ENCODE data around the gene CRB1.

CRB1 gene

GRCh38 chr1:197464044-197464443 is 196.0 kb downstream of the CRB1 start:
- DNase-seq (ENCODE audit: extremely low spot score) = no peak
- POLR2A ChIA-PET = no interaction called here
- CTCF ChIA-PET = no interaction called here
- TF ChIP-seq NFRKB (IDR thresholded peaks at IDR 0.05) (no peak), CTBP1 (IDR thresholded peaks at IDR 0.05; ENCODE audit: borderline replicate concordance) (no peak), FOXM1 (IDR thresholded peaks at IDR 0.05; ENCODE audit: borderline replicate concordance) (no peak), L3MBTL2 (conservative IDR thresholded peaks at IDR 0.05) (no peak), TARDBP (IDR thresholded peaks at IDR 0.05) (no peak), SUZ12 (IDR thresholded peaks at IDR 0.05) (no peak), ARNT (IDR thresholded peaks at IDR 0.05) (no peak)

DNA sequence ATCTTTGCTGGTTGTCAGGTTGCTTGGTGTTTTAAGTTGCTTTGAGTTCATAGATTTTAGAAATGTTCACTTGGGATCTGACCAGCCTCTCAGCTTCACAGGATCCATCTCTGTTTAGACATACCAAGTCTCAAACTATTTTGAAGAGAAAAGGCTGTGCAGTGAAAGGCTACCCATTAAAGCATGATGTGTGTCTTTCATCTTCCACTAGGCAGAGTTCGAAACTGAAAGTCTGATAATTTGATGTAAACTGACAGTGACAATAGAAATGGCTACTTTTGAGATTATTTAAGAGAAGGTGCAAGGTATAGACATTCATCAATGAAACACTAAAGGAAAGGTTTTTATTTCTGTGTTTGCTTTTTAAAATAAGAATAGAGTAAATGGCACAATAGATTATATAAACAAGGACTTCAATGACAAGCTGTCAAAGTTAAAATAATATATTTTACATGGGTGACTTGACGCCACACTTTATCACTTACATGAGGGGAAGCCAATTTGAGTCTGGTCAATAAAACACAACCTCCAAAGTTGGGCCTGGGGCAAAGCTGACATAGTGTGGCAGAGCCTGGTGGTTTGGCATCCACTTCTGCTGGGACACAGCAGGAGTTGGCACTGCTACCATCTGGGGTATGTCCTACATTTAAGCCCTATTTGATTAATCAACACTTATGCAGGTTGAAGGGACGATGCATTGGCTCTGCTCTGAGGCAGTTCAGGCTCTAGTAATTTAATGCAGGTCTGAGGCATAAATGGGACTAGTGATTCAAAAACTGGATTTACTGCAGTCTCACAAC is 197.7 kb downstream of the CRB1 start:
- no peak for TF ChIP-seq FOXM1 (IDR thresholded peaks at IDR 0.05; ENCODE audit: borderline replicate concordance)
- TF ChIP-seq FOXA1 (IDR thresholded peaks at IDR 0.05) = no peak
- TF ChIP-seq PKNOX1 (IDR thresholded peaks at IDR 0.05) = peak; percentile 40; the same call in 1 of the 2 replicates
- TF ChIP-seq HDGF (IDR thresholded peaks at IDR 0.05; ENCODE audit: borderline replicate concordance) = no peak
- ChIA-PET CTCF (no interaction called here), POLR2A (no interaction called here)
- no peak for DNase-seq (ENCODE audit: extremely low spot score)

GRCh38 chr1:197466813-197467212 is 198.8 kb downstream of the CRB1 start:
- DNase-seq (ENCODE audit: extremely low spot score) = no peak
- TF ChIP-seq CTBP1 (IDR thresholded peaks at IDR 0.05; ENCODE audit: borderline replicate concordance) = peak; percentile 7; the same call in 1 of the 2 replicates
- TF ChIP-seq L3MBTL2 (conservative IDR thresholded peaks at IDR 0.05) = no peak
- peak; percentile 80 for TF ChIP-seq PKNOX1 (IDR thresholded peaks at IDR 0.05)
- no peak for TF ChIP-seq FOXK2 (IDR thresholded peaks at IDR 0.05)
- POLR2A ChIA-PET = no interaction called here
- CTCF ChIA-PET = no interaction called here

DNA sequence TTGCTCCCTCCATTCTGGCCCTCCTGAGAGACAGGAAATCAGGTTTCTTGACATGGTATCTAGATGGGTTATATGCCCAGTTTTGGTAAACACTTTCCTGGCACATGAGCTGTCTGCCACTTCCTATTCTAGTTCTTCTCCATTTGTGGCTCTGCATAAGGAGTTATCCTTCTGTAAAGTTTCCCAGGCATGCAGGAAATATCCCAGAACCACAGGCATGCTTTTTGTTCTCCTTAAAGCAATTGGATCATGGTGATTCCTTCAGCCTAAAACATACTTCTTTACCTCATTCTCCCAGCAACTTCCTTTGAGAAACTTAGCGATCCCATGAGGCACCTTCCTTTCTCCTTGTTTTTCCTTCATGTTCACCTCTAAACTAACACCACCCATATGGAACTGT is 199.8 kb downstream of the CRB1 start:
- ChIA-PET CTCF (no interaction called here), POLR2A (no interaction called here)
- no peak for TF ChIP-seq FOXM1 (IDR thresholded peaks at IDR 0.05; ENCODE audit: borderline replicate concordance)
- TF ChIP-seq HDGF (IDR thresholded peaks at IDR 0.05; ENCODE audit: borderline replicate concordance) = no peak
- TF ChIP-seq ELF4 (IDR thresholded peaks at IDR 0.05) = no peak
- no peak for TF ChIP-seq PKNOX1 (IDR thresholded peaks at IDR 0.05)
- no peak for TF ChIP-seq LEF1 (IDR thresholded peaks at IDR 0.05; ENCODE audit: borderline replicate concordance)
- TF ChIP-seq L3MBTL2 (conservative IDR thresholded peaks at IDR 0.05) = no peak
- no peak for TF ChIP-seq ARNT (IDR thresholded peaks at IDR 0.05)
- no peak for TF ChIP-seq FOXK2 (IDR thresholded peaks at IDR 0.05)
- no peak for TF ChIP-seq SP1 (IDR thresholded peaks at IDR 0.05)
- no peak for TF ChIP-seq TARDBP (IDR thresholded peaks at IDR 0.05)
- TF ChIP-seq SUZ12 (IDR thresholded peaks at IDR 0.05) = no peak
- TF ChIP-seq CTBP1 (IDR thresholded peaks at IDR 0.05; ENCODE audit: borderline replicate concordance) = no peak
- no peak for DNase-seq (ENCODE audit: extremely low spot score)

GRCh38 chr1:197468543-197469175 is 200.6 kb downstream of the CRB1 start:
- ChIA-PET POLR2A (no interaction called here), CTCF (no interaction called here)
- DNase-seq (ENCODE audit: extremely low spot score) = no peak
- TF ChIP-seq FOXA1 (IDR thresholded peaks at IDR 0.05) (no peak), CTBP1 (IDR thresholded peaks at IDR 0.05; ENCODE audit: borderline replicate concordance) (no peak), ARNT (IDR thresholded peaks at IDR 0.05) (no peak), SUZ12 (IDR thresholded peaks at IDR 0.05) (no peak), ZNF384 (IDR thresholded peaks at IDR 0.05) (no peak), PKNOX1 (IDR thresholded peaks at IDR 0.05) (no peak), FOXM1 (IDR thresholded peaks at IDR 0.05; ENCODE audit: borderline replicate concordance) (no peak), L3MBTL2 (conservative IDR thresholded peaks at IDR 0.05) (no peak), FOXK2 (IDR thresholded peaks at IDR 0.05) (no peak), BHLHE40 (IDR thresholded peaks at IDR 0.05; ENCODE audit: borderline replicate concordance) (no peak), ELF4 (IDR thresholded peaks at IDR 0.05) (no peak), TARDBP (IDR thresholded peaks at IDR 0.05) (no peak), NFRKB (IDR thresholded peaks at IDR 0.05) (no peak), SP1 (IDR thresholded peaks at IDR 0.05) (no peak)

DNA sequence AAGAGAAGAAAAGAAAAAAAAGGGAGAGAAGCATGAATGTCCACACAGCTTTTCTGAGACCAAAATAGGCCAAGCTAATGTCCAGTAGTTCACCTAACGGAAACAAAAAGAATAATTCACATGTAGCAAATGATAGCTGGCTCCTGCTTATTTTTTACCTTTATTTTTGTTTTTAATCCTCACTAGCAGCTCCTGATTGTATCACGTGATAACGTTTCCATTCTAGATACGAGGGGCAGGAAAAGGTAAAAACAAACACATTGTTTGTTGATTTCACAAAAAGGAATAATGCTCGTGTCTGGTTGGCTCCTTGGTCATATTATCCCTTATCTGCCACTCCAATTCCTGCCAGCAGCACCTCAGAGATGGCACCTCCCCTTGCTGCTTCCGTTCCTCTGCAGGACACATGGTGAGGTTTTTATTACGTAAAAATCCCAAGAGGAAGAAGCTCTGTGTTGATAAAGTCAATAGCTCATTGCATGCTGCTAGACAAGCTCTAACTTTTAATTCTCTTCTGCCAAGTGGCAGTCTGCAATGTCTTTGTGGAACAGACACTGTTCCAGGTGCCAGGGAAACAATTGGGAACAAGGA is 201.7 kb downstream of the CRB1 start:
- CTCF ChIA-PET = no interaction called here

More for the DNA sequence above, 201.7 kb downstream of the CRB1 start:
- POLR2A ChIA-PET = no interaction called here
- TF ChIP-seq SP1 (IDR thresholded peaks at IDR 0.05) = no peak
- no peak for TF ChIP-seq NFRKB (IDR thresholded peaks at IDR 0.05)
- no peak for TF ChIP-seq SUZ12 (IDR thresholded peaks at IDR 0.05)
- TF ChIP-seq L3MBTL2 (conservative IDR thresholded peaks at IDR 0.05) = no peak
- TF ChIP-seq HDGF (IDR thresholded peaks at IDR 0.05; ENCODE audit: borderline replicate concordance) = no peak
- no peak for TF ChIP-seq FOXM1 (IDR thresholded peaks at IDR 0.05; ENCODE audit: borderline replicate concordance)
- TF ChIP-seq FOXA1 (IDR thresholded peaks at IDR 0.05) = no peak
- no peak for TF ChIP-seq ELF4 (IDR thresholded peaks at IDR 0.05)
- no peak for TF ChIP-seq FOXK2 (IDR thresholded peaks at IDR 0.05)
- TF ChIP-seq CTBP1 (IDR thresholded peaks at IDR 0.05; ENCODE audit: borderline replicate concordance) = no peak
- no peak for TF ChIP-seq LEF1 (IDR thresholded peaks at IDR 0.05; ENCODE audit: borderline replicate concordance)
- no peak for TF ChIP-seq PKNOX1 (IDR thresholded peaks at IDR 0.05)
- TF ChIP-seq TARDBP (IDR thresholded peaks at IDR 0.05) = no peak
- no peak for DNase-seq (ENCODE audit: extremely low spot score)
